Hair follicular keratinocyte (primary cell): Measurements from ENCODE around the gene ADAMTS19. TPM values are rescaled to one million over a fixed set of nuclear protein-coding genes. Genes with fewer than 3 reads are reported as not detected.

Experiments
- total RNA-seq: library from RNA; depleted of rRNA; stranded (reverse); fragments of >200 nt; gene quantifications from 2 replicates; pipeline ENCODE4 v1.2.3, GENCODE V29; 2015

Gene ADAMTS19
- 0.04 TPM in 1 of 2 replicates, not detected in the other for total RNA-seq

GRCh38 chr5:129459777-129460671 lies at the start of gene ADAMTS19:
TSS of gene ADAMTS19 (plus strand) at chr5:129460298. CDS start at chr5:129460392, 94 bp downstream.

GRCh38 chr5:129747572-129748407 lies 287.7 kb downstream of the ADAMTS19 start, which contains the start of gene MINAR2:
TSS of gene MINAR2 (plus strand) at chr5:129748094. CDS start at chr5:129748191, 97 bp downstream.

